BLaER1 treated with 17β-estradiol and CSF1 and Interleukin-3, amounts not matched to agents 10 nM and 100 nM (cell line): ENCODE measurements around the gene PPP4R2.

Source experiments
- H3K27ac ChIP-seq, 11 experiments: shearing (Covaris generic); formaldehyde crosslinking; 2 replicates each; pipeline ENCODE4 v1.8.1; 2022
- H3K27me3 ChIP-seq, 11 experiments: shearing (Covaris generic); formaldehyde crosslinking; 2 replicates each; pipeline ENCODE4 v1.8.1; 2022
- H3K36me3 ChIP-seq, 11 experiments: shearing (Covaris generic); formaldehyde crosslinking; 2 replicates each; pipeline ENCODE4 v1.8.1; 2022
- H3K4me1 ChIP-seq, 10 experiments: shearing (Covaris generic); formaldehyde crosslinking; 2 replicates each; pipeline ENCODE4 v1.8.1; 2022
- H3K4me2 ChIP-seq, 11 experiments: shearing (Covaris generic); formaldehyde crosslinking; 2 replicates each; pipeline ENCODE4 v1.8.1; 2022
- H3K4me3 ChIP-seq, 10 experiments: shearing (Covaris generic); formaldehyde crosslinking; 2 replicates each; pipeline ENCODE4 v1.8.1; 2022
- H3K9ac ChIP-seq, 11 experiments: shearing (Covaris generic); formaldehyde crosslinking; 2 replicates each; pipeline ENCODE4 v1.8.1; 2022
- H3K9me3 ChIP-seq, 11 experiments: shearing (Covaris generic); formaldehyde crosslinking; replicated peaks in 1 of 11; 2 replicates each; pipeline ENCODE4 v1.8.1; 2022
- H4K20me1 ChIP-seq, 11 experiments: shearing (Covaris generic); formaldehyde crosslinking; 2 replicates each; pipeline ENCODE4 v1.8.1; 2022
- Cebpa-rat ChIP-seq, 11 experiments: shearing (Covaris generic); IDR thresholded peaks; 2 replicates each; pipeline ENCODE4 v1.8.1; 2022

The PPP4R2 gene

GRCh38 chr3:72973031-72973723 is 23.4 kb upstream of the PPP4R2 start:
- Histone ChIP-seq H3K4me1 (peaks cover 0 to 6% (median 0%) of the 10 kb centered on the region in 10 experiments; a peak in 3 of 20 replicates), H3K27me3 (no peaks in the 10 kb centered on the region), H3K4me3 (no peak overlapping the region), H3K9ac (no peak overlapping the region), H3K36me3 (no peaks in the 10 kb centered on the region), H3K4me2 (no peak overlapping the region; a peak in 1 of 22 replicates), H4K20me1 (no peaks in the 10 kb centered on the region), H3K27ac (no peak overlapping the region), H3K9me3 (peaks cover 0 to 9% (median 0%) of the 10 kb centered on the region in 11 experiments; a peak in 3 of 22 replicates)
- TF ChIP-seq Cebpa-rat (IDR thresholded peaks at IDR 0.05), result no peak

- H3K9ac ChIP-seq, result no peak overlapping the region
- no peak overlapping the region for H3K27ac ChIP-seq
- no peaks in the 10 kb centered on the region for H3K27me3 ChIP-seq
- no peak for TF ChIP-seq Cebpa-rat (IDR thresholded peaks at IDR 0.05)
- H3K9me3 ChIP-seq, result peaks cover 0 to 9% (median 0%) of the 10 kb centered on the region in 11 experiments; a peak in 3 of 22 replicates
- H3K4me2 ChIP-seq, result no peak overlapping the region
- H3K36me3 ChIP-seq, result no peaks in the 10 kb centered on the region
- H3K4me1 ChIP-seq, result peaks cover 0 to 6% (median 0%) of the 10 kb centered on the region in 10 experiments; a peak in 3 of 20 replicates
- no peaks in the 10 kb centered on the region for H4K20me1 ChIP-seq
- no peak overlapping the region for H3K4me3 ChIP-seq
These were observed 22.8 kb upstream of the PPP4R2 start for GRCh38 chr3:72973786-72974185.

GRCh38 chr3:72974956-72975355 is 21.7 kb upstream of the PPP4R2 start:
- H3K4me3 ChIP-seq, result no peak overlapping the region
- H3K4me1 ChIP-seq, result peaks cover 0 to 6% (median 0%) of the 10 kb centered on the region in 10 experiments; a peak in 3 of 20 replicates
- peaks cover 0 to 9% (median 0%) of the 10 kb centered on the region in 11 experiments; a peak in 3 of 22 replicates for H3K9me3 ChIP-seq
- H3K4me2 ChIP-seq, result no peak overlapping the region
- no peaks in the 10 kb centered on the region for H3K36me3 ChIP-seq
- TF ChIP-seq Cebpa-rat (IDR thresholded peaks at IDR 0.05), result no peak
- H3K9ac ChIP-seq, result no peak overlapping the region
- no peaks in the 10 kb centered on the region for H4K20me1 ChIP-seq
- no peaks in the 10 kb centered on the region for H3K27me3 ChIP-seq
- H3K27ac ChIP-seq, result no peak overlapping the region

GRCh38 chr3:72976281-72976741 is 20.3 kb upstream of the PPP4R2 start:
- no peak for TF ChIP-seq Cebpa-rat (IDR thresholded peaks at IDR 0.05)
- H3K4me3 ChIP-seq, result no peak overlapping the region
- no peak overlapping the region for H3K27ac ChIP-seq
- peaks cover 0 to 9% (median 0%) of the 10 kb centered on the region in 11 experiments; a peak in 3 of 22 replicates for H3K9me3 ChIP-seq
- H4K20me1 ChIP-seq, result no peaks in the 10 kb centered on the region
- H3K36me3 ChIP-seq, result no peaks in the 10 kb centered on the region
- peak overlapping the region in 2 of 11 experiments; percentile 4 to 9; a peak in 2 of 22 replicates for H3K4me2 ChIP-seq
- no peaks in the 10 kb centered on the region for H3K27me3 ChIP-seq
- no peak overlapping the region for H3K9ac ChIP-seq
- H3K4me1 ChIP-seq, result peaks cover 0 to 6% (median 0%) of the 10 kb centered on the region in 10 experiments; a peak in 3 of 20 replicates

GRCh38 chr3:72977060-72977808 is 19.4 kb upstream of the PPP4R2 start:
- no peak for TF ChIP-seq Cebpa-rat (IDR thresholded peaks at IDR 0.05)
- no peak overlapping the region for H3K4me3 ChIP-seq
- peaks cover 0 to 9% (median 0%) of the 10 kb centered on the region in 11 experiments; a peak in 3 of 22 replicates for H3K9me3 ChIP-seq
- peak overlapping the region in 1 of 11 experiments; percentile 43; a peak in 6 of 22 replicates for H3K27ac ChIP-seq
- H3K27me3 ChIP-seq, result no peaks in the 10 kb centered on the region
- H3K9ac ChIP-seq, result no peak overlapping the region
- no peak overlapping the region; a peak in 1 of 22 replicates for H3K4me2 ChIP-seq
- peaks cover 0 to 6% (median 0%) of the 10 kb centered on the region in 10 experiments; a peak in 5 of 20 replicates for H3K4me1 ChIP-seq
- no peaks in the 10 kb centered on the region for H3K36me3 ChIP-seq
- no peaks in the 10 kb centered on the region for H4K20me1 ChIP-seq

GRCh38 chr3:72982609-72983366 is 13.8 kb upstream of the PPP4R2 start:
- Histone ChIP-seq H3K36me3 (0 out of 22 replicates have a peak, but pooled peaks cover 0 to 3% (median 0%) of the 10 kb centered on the region in 11 experiments), H3K9ac (no peak overlapping the region), H3K9me3 (peaks cover 15 to 27% (median 23%) of the 10 kb centered on the region in 11 experiments), H3K27me3 (no peaks in the 10 kb centered on the region), H3K27ac (no peak overlapping the region), H3K4me3 (no peak overlapping the region), H3K4me1 (peaks cover 0 to 14% (median 0%) of the 10 kb centered on the region in 10 experiments; a peak in 7 of 20 replicates), H3K4me2 (peak overlapping the region in 3 of 11 experiments; percentile 17 to 51 (median 49); a peak in 5 of 22 replicates), H4K20me1 (no peaks in the 10 kb centered on the region)
- no peak for TF ChIP-seq Cebpa-rat (IDR thresholded peaks at IDR 0.05)

- Histone ChIP-seq H3K9me3 (peaks cover 15 to 27% (median 21%) of the 10 kb centered on the region in 11 experiments), H3K4me2 (no peak overlapping the region), H3K36me3 (0 out of 22 replicates have a peak, but pooled peaks cover 0 to 3% (median 0%) of the 10 kb centered on the region in 11 experiments), H4K20me1 (no peaks in the 10 kb centered on the region), H3K4me3 (no peak overlapping the region), H3K4me1 (peaks cover 0 to 14% (median 0%) of the 10 kb centered on the region in 10 experiments; a peak in 7 of 20 replicates), H3K27me3 (no peaks in the 10 kb centered on the region), H3K9ac (no peak overlapping the region), H3K27ac (no peak overlapping the region)
- TF ChIP-seq Cebpa-rat (IDR thresholded peaks at IDR 0.05), result no peak
These were observed 11.0 kb upstream of the PPP4R2 start for GRCh38 chr3:72985576-72985975.

GRCh38 chr3:72990701-72991395 is 5.8 kb upstream of the PPP4R2 start:
- H3K4me2 ChIP-seq, result no peak overlapping the region
- no peak overlapping the region for H3K4me3 ChIP-seq
- H3K9me3 ChIP-seq, result peaks cover 0 to 9% (median 6%) of the 10 kb centered on the region in 11 experiments; a peak in 19 of 22 replicates
- H3K27me3 ChIP-seq, result no peaks in the 10 kb centered on the region
- H3K9ac ChIP-seq, result no peak overlapping the region
- no peaks in the 10 kb centered on the region for H4K20me1 ChIP-seq
- no peak for TF ChIP-seq Cebpa-rat (IDR thresholded peaks at IDR 0.05)
- H3K27ac ChIP-seq, result no peak overlapping the region
- H3K4me1 ChIP-seq, result peaks cover 0 to under 1% (median 0%) of the 10 kb centered on the region in 10 experiments; a peak in 1 of 20 replicates
- H3K36me3 ChIP-seq, result no peaks in the 10 kb centered on the region
